Hepatic stellate cell (primary cell): ENCODE data around the gene NFATC2.
A peak's percentile ranks its signal among the peaks of the same experiment; 100 is the strongest.

Source experiments
- DNase-seq: peaks from one replicate; pipeline ENCODE4 v3.0.0; 2011; ENCODE audit warnings: low spot score

The NFATC2 gene

DNA sequence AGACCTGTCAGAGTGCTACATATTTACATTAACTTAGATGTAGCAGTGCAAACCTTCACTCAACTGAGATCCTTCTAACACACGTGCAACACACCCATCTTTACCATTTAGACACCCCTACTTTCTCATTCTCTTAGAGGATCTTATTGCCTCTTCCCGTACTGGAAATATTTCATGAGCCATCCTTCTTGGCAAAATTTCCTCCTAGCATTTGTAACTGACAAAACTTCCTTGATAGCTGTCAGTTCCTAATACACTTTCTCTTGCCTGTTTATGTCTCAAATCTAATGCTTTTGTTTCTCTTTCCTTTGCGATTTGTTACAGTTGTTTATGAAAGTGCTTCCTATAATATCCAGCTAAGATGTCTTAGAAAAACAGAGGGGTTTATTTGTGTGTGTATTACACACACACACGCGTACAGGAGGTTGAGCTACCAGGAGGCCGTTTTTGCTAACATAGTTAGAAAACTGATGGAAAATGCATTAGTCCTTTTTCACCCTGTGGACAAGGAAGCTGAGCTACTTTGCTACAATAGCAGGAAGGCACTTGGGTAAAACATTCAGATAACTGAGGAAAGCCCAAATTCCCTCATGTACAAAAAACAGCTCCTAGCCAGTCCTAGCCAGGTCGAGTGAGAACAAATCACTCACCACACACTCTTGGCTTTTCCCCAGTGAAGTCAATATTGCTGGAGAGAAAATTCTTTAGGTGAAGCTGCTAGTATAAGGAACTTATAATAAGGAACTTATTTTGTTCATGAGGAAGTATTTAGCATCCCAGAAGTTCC, 153.6 kb downstream of the NFATC2 start:
- DNase-seq = no peak

DNA sequence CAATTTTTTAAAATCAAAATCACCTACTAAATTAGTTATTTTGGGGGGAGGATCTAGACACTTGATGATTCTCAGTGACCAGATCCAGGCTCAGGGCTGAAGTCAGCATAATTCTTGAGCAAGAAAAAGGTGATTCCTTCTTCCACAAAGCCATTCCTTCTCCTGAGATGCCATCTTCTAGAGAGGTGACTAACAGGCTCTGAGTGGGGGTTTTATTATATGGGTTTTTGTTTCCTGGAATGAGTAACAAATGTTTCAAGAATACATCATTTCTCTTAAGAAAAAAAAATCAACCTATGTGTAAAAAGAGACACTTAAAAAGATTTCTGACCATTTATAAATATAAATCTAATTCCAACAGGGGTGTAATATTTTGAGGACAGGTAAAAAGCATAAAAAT, 154.3 kb downstream of the NFATC2 start:
- DNase-seq = peak; percentile 35

GRCh38 chr20:51387125-51387875, 155.2 kb downstream of the NFATC2 start:
- DNase-seq = no peak

DNA sequence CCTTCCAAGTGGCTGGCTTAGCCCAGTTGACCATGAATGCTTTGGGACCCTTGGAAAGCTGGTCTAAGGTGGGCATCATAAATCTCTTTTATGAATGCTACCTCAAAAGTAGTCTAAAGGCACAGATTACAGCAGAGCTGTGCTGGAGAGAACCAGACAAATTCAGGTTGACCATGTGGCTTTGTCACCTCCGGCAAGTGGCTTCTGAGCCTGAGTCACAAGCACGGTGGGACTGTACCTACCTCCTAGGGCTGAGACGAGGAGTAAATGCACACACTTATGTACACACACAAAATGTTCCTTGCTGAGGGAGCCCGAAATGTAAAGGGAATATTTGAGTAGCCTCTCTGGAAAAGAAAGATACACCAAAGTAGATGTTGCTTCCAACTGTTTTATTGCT, 155.9 kb downstream of the NFATC2 start:
- no peak for DNase-seq

DNA sequence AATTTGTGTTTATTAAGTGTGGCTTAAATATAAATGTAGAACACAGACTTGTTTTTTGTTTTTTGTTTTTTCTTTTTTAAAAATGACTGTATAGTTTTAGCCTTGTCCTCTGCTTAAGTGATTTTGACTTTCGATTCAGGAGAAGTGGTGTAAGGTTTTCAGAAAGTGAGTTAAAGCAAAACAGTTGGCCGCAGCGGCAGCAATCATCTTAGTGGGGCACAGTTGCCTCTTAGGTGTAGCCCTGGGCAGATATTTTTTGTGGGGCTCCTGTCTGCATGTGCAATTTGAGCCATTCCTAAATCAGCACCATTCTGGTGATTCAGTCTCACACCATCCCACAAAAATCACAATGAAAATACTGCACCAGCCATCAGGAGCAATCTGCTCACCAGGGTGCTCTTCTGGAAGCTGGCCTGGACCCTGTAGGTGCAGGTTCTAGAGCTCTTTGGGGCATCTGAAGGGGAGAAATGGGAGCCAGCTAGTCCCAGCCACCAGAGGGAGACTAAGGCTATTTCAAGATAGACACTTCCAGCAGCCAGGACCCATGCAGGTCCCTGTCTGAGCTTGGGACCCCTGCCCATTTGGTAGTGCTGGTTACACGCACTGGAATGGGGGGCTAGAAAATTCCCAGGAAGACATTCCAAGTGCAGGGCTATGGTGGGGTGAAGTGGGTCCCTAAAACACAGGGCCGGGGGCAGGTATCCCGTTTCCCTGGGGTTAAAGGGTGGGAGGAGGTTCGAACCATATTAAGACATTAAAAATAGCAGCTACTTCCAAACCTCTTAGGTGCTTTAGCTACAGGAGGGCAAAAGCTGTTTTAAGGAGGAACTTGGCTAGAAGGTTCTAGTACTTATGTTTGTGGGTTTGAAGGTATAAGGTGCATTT, 156.6 kb downstream of the NFATC2 start:
- peak; percentile 67 for DNase-seq

GRCh38 chr20:51384875-51385274, 157.6 kb downstream of the NFATC2 start:
- no peak for DNase-seq

- DNase-seq = no peak
Measured at GRCh38 chr20:51383891-51384510, 158.5 kb downstream of the NFATC2 start.

- no peak for DNase-seq
Measured at GRCh38 chr20:51382986-51383821, 159.3 kb downstream of the NFATC2 start.

GRCh38 chr20:51382111-51382985, 160.2 kb downstream of the NFATC2 start:
- no peak for DNase-seq

GRCh38 chr20:51381557-51381956, 161.0 kb downstream of the NFATC2 start:
- no peak for DNase-seq

DNA sequence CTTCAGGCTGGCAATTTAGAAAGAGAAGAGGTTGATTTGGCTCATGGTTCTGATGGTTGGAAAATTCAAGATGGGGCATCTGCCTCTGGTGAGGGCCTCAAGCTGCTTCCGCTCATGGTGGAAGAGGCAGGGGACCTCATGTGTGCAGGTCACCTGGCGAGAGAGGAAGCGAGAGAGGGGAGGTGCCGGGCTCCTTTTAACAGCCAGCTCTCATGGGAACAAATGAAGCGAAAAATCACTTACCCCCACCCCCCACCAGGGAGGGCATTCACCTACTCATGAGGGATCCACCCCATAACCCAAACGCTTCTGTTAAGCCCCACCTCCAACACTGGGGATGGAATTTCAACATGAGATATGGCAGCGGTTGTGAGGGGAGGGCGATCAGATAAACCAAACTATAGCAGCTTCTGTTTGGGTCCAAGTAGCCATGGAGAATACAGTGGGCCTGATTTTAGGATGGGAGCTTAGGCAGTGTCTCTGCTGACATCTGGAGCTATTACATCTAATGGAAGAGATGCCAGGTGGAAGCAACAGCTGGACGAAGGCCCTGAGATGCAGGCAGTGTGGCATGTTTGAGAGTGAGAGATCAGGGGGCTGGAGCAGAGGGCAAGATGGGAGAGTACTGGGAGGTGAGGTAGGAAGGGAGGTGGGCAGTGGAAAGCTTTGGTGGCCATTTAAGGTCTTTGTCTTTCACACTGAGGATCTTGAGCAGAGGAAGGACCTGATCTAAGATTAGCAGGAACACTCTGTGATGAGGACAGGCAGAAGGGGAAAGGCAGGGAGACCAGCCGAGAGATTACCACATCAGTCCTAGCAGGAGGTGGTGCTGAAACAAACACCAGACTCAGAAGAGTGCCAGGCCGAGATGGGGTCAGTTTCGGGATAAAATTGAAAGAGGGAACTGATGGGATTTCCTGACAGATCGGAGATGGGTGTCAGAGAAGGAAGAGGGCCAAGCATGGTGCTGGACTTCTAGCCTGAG, 161.8 kb downstream of the NFATC2 start:
- DNase-seq = no peak

GRCh38 chr20:51379601-51380341, 162.7 kb downstream of the NFATC2 start:
- no peak for DNase-seq

DNA sequence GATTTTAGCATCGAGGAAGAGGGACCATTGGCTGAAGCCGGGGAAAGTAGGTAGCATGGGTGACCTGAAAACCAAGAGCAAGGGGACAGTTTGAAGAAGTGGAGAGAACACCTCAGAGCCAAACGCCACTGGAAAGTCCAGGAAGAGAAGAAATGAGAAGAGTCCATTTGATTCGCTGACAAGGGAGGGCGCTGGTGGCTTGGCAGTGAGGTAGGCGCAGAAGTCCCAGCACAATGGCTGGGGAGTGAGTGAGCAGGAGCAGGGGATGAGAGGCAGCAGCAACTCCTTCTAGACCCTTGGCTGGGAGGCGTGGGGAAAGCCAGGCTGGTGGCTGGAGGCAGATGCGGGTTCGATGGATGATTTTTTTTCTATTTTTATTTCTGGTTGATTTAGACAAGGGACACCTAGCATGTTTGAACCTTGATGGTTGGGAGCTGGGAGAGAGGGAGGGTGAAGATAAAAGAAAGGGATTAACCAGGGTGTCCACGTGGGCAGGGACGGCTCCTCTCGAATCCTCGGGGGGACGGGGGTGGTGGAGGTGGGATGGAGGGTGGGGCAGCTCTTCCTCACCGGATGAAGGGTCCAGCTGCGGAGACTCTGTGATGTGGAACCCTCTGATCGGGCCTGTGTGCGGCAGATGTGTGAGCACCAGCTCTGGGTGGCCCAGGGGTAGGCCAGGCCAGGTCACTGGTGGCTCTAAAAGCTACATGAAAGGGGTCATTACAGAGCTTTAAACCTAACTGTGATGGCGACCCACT, 164.2 kb downstream of the NFATC2 start:
- DNase-seq = no peak

- DNase-seq = no peak
Measured at GRCh38 chr20:51377132-51377531, 165.4 kb downstream of the NFATC2 start.

DNA sequence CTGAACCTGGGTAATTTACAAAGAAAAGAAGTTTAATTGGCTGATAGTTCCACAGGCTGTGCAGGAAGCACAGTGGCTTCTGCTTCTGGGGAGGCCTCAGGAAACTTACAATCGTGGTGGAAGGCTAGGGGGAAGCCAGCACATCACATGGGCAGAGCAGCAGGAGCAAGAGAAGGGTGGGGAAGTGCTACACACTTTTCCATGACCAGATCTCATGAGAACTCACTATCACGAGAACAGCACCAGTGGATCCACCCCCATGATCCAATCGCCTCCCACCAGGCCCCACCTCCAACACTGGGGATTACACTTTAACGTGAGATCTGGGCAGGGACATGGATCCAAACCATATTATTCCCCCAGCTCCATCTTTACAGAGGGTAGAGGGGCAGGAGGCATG, 166.4 kb downstream of the NFATC2 start:
- DNase-seq = no peak

DNA sequence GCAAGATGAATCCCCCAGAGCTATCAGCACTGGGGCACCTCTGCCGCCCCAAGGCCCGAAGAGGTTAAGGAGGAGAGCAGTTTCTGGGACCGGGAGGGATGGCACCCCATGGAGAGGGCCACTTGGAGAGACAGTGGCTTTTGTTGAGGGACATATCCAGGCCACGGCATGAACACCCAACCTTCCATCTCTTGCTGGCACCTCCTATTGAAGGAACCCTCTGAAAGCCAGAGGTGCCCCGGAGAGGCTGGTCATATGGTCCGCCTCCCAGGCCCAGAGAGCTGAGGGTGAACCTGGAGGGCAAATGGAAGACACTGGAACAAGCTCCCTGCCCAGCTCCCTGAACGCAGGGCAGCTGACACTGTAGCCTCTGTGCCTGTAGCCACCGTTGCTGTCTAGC, 167.0 kb downstream of the NFATC2 start:
- DNase-seq = no peak

GRCh38 chr20:51374961-51375360, 167.6 kb downstream of the NFATC2 start:
- DNase-seq = no peak
